Measurements from ENCODE around the gene MICU2. TPM values are rescaled to one million over a fixed set of nuclear protein-coding genes. Genes with fewer than 3 reads are reported as not detected.
A peak's percentile ranks its signal among the peaks of the same experiment; 100 is the strongest.

The MICU2 gene
- total and polyA plus RNA-seq, 2 experiments from 2014 or later = 51.0 to 122 TPM

DNA sequence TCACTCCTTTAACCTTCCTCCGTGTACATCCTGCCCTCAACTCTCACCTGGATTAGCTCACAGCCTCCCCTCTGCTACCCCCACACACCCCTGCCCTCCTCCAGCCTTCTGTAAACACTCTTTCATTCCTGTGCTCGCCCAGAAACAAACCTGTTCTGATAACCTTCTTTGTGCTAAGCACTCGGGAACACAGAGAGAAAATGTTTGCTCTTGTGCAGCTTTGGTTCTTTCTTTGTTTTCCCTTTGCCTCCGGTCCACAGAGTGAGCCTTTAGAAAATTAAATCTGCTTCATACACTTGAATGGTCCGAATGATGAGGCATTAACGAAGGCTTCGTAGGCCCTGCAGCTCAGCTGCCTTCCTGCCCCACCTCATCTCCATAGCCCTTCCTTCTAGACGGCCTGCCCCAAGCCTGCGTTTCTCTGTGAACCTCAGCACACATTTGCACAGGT lies 138.2 kb downstream of the MICU2 start:
- Histone ChIP-seq H3K36me3 (ENCODE audit: insufficient read depth) (no peaks in the 10 kb centered on the region), H2AFZ (peak overlapping the region; percentile 100), H3K9me2 (ENCODE audit: insufficient read depth) (no peaks in the 10 kb centered on the region), H3K79me2 (replicated peaks; ENCODE audit: insufficient read depth) (no peaks in the 10 kb centered on the region), H4K20me1 (replicated peaks; ENCODE audit: insufficient read depth) (no peaks in the 10 kb centered on the region), H3K4me2 (peak overlapping the region; percentile 69), H3K27me3 (ENCODE audit: insufficient read depth) (no peaks in the 10 kb centered on the region), H3K4me1 (ENCODE audit: insufficient read depth) (peaks cover 19% of the 10 kb centered on the region), H3F3A (replicated peaks; ENCODE audit: low read depth) (peaks cover 4% of the 10 kb centered on the region; the same call in 1 of the 2 replicates), H3K27ac (ENCODE audit: low read depth) (peak overlapping the region; percentile 73; the same call in 1 of the 2 replicates), H3K4me3 (0 out of 2 replicates have a peak overlapping the region, but pooled peaks have one; percentile 34)
- Mint-ChIP-seq H3K36me3 (ENCODE audit: low read depth) (no peaks in the 10 kb centered on the region), H3K9me3 (peaks cover 2% of the 10 kb centered on the region; the same call in 2 of the 3 replicates), H3K27ac (peak overlapping the region; percentile 39), H3K4me1 (peaks cover 18% of the 10 kb centered on the region), H3K4me3 (no peak overlapping the region), H3K27me3 (ENCODE audit: insufficient read depth, low read depth, poor library complexity) (no peaks in the 10 kb centered on the region)
- DNase-seq (ENCODE audit: low spot score) = peak; percentile 41
- peak; percentile 86 for ATAC-seq
- TF ChIP-seq ZNF331 (CRISPR knock-in tag; IDR thresholded peaks at IDR 0.05; ENCODE audit: low read depth) (no peak), NANOG (IDR thresholded peaks at IDR 0.05; ENCODE audit: borderline replicate concordance) (no peak), EZH2 (IDR thresholded peaks at IDR 0.05; ENCODE audit: low read depth, unreplicated experiment) (no peak), STAT1 (IDR thresholded peaks at IDR 0.05; ENCODE audit: unreplicated experiment) (no peak), JUNB (IDR thresholded peaks at IDR 0.05; ENCODE audit: unreplicated experiment) (no peak), CREB1 (CRISPR knock-in tag; IDR thresholded peaks at IDR 0.05; ENCODE audit: low read depth) (no peak)

DNA sequence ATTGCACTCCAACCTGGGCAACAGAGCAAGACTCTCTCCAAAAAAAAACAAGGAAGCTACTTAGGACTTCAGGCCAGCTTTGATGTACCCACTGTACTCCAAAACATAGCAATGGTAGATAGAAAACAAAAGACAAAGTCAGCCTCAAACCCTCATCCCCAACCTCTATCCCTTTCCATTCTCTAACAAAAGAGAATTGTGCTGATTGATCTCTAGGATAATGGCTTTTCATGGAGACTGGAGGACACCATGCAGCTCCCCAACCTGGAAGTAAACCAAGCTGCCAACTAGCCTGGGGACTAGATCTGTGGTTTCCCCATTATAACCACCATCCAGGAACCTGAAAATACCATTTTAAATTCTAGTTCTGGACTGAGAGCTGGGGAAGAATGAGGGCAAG lies 140.5 kb downstream of the MICU2 start:
- H3K36me3 ChIP-seq (ENCODE audit: insufficient read depth) = no peaks in the 10 kb centered on the region
- peaks cover 4% of the 10 kb centered on the region; the same call in 1 of the 2 replicates for H3F3A ChIP-seq (replicated peaks; ENCODE audit: low read depth)
- H3K27me3 ChIP-seq (ENCODE audit: insufficient read depth) = no peaks in the 10 kb centered on the region
- peaks cover 4% of the 10 kb centered on the region for H3K79me2 ChIP-seq (replicated peaks; ENCODE audit: insufficient read depth)
- H3K4me2 ChIP-seq = no peak overlapping the region
- H4K20me1 ChIP-seq (replicated peaks; ENCODE audit: insufficient read depth) = no peaks in the 10 kb centered on the region
- H3K27me3 Mint-ChIP-seq (ENCODE audit: insufficient read depth, low read depth, poor library complexity) = peaks cover 9% of the 10 kb centered on the region
- no peaks in the 10 kb centered on the region for H3K36me3 Mint-ChIP-seq (ENCODE audit: low read depth)
- peaks cover 29% of the 10 kb centered on the region for H3K4me1 ChIP-seq (ENCODE audit: insufficient read depth)
- ATAC-seq = no peak
- TF ChIP-seq, protein P1, sequence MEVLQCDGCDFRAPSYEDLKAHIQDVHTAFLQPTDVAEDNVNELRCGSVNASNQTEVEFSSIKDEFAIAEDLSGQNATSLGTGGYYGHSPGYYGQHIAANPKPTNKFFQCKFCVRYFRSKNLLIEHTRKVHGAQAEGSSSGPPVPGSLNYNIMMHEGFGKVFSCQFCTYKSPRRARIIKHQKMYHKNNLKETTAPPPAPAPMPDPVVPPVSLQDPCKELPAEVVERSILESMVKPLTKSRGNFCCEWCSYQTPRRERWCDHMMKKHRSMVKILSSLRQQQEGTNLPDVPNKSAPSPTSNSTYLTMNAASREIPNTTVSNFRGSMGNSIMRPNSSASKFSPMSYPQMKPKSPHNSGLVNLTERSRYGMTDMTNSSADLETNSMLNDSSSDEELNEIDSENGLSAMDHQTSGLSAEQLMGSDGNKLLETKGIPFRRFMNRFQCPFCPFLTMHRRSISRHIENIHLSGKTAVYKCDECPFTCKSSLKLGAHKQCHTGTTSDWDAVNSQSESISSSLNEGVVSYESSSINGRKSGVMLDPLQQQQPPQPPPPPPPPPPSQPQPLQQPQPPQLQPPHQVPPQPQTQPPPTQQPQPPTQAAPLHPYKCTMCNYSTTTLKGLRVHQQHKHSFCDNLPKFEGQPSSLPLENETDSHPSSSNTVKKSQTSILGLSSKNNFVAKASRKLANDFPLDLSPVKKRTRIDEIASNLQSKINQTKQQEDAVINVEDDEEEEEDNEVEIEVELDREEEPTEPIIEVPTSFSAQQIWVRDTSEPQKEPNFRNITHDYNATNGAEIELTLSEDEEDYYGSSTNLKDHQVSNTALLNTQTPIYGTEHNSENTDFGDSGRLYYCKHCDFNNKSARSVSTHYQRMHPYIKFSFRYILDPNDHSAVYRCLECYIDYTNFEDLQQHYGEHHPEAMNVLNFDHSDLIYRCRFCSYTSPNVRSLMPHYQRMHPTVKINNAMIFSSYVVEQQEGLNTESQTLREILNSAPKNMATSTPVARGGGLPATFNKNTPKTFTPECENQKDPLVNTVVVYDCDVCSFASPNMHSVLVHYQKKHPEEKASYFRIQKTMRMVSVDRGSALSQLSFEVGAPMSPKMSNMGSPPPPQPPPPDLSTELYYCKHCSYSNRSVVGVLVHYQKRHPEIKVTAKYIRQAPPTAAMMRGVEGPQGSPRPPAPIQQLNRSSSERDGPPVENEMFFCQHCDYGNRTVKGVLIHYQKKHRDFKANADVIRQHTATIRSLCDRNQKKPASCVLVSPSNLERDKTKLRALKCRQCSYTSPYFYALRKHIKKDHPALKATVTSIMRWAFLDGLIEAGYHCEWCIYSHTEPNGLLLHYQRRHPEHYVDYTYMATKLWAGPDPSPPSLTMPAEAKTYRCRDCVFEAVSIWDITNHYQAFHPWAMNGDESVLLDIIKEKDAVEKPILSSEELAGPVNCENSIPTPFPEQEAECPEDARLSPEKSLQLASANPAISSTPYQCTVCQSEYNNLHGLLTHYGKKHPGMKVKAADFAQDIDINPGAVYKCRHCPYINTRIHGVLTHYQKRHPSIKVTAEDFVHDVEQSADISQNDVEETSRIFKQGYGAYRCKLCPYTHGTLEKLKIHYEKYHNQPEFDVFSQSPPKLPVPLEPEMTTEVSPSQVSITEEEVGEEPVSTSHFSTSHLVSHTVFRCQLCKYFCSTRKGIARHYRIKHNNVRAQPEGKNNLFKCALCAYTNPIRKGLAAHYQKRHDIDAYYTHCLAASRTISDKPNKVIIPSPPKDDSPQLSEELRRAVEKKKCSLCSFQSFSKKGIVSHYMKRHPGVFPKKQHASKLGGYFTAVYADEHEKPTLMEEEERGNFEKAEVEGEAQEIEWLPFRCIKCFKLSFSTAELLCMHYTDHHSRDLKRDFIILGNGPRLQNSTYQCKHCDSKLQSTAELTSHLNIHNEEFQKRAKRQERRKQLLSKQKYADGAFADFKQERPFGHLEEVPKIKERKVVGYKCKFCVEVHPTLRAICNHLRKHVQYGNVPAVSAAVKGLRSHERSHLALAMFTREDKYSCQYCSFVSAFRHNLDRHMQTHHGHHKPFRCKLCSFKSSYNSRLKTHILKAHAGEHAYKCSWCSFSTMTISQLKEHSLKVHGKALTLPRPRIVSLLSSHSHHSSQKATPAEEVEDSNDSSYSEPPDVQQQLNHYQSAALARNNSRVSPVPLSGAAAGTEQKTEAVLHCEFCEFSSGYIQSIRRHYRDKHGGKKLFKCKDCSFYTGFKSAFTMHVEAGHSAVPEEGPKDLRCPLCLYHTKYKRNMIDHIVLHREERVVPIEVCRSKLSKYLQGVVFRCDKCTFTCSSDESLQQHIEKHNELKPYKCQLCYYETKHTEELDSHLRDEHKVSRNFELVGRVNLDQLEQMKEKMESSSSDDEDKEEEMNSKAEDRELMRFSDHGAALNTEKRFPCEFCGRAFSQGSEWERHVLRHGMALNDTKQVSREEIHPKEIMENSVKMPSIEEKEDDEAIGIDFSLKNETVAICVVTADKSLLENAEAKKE (CRISPR knock-in tag; IDR thresholded peaks at IDR 0.05) = no peak
- TF ChIP-seq EZH2phosphoT487 (IDR thresholded peaks at IDR 0.05; ENCODE audit: unreplicated experiment) (no peak), JUNB (IDR thresholded peaks at IDR 0.05; ENCODE audit: unreplicated experiment) (no peak), EZH2 (IDR thresholded peaks at IDR 0.05; ENCODE audit: low read depth, unreplicated experiment) (no peak), ZNF331 (CRISPR knock-in tag; IDR thresholded peaks at IDR 0.05; ENCODE audit: low read depth) (no peak), STAT1 (IDR thresholded peaks at IDR 0.05; ENCODE audit: unreplicated experiment) (no peak), NANOG (IDR thresholded peaks at IDR 0.05; ENCODE audit: borderline replicate concordance) (no peak), REST (IDR thresholded peaks at IDR 0.05; ENCODE audit: unreplicated experiment) (no peak)
- TF ChIP-seq, protein P2, sequence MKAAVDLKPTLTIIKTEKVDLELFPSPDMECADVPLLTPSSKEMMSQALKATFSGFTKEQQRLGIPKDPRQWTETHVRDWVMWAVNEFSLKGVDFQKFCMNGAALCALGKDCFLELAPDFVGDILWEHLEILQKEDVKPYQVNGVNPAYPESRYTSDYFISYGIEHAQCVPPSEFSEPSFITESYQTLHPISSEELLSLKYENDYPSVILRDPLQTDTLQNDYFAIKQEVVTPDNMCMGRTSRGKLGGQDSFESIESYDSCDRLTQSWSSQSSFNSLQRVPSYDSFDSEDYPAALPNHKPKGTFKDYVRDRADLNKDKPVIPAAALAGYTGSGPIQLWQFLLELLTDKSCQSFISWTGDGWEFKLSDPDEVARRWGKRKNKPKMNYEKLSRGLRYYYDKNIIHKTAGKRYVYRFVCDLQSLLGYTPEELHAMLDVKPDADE (IDR thresholded peaks at IDR 0.05) = no peak
- no peak overlapping the region for H3K4me3 ChIP-seq
- H2AFZ ChIP-seq = no peak overlapping the region
- H3K27ac Mint-ChIP-seq = no peak overlapping the region
- H3K4me3 Mint-ChIP-seq = no peak overlapping the region
- H3K27ac ChIP-seq (ENCODE audit: low read depth) = no peak overlapping the region
- H3K4me1 Mint-ChIP-seq = peaks cover 28% of the 10 kb centered on the region
- DNase-seq (ENCODE audit: low spot score) = no peak
- no peaks in the 10 kb centered on the region for H3K9me2 ChIP-seq (ENCODE audit: insufficient read depth)
- H3K9me3 Mint-ChIP-seq = no peaks in the 10 kb centered on the region; the same call in 2 of the 3 replicates

Measured in GM23338 (cell line).